SU-DHL-6 (cell line): ENCODE measurements around the gene COL7A1.

Experiments
- H2AFZ ChIP-seq: fragments of 200-600 bp; sonication (generic); 2 replicates; pipeline ENCODE4 v1.6.1; 2014; ENCODE audit warnings: low read depth, mild to moderate bottlenecking, moderate library complexity, mixed read lengths, antibody characterized with exemption, low read length; ENCODE audit not compliant: severe bottlenecking
- H3F3A ChIP-seq: fragments of 200-600 bp; shearing (Covaris generic); 2 replicates; pipeline ENCODE4 v1.6.0; 2016; ENCODE audit warnings: antibody characterized with exemption, mild to moderate bottlenecking; ENCODE audit not compliant: insufficient read depth
- H3K27ac ChIP-seq: fragments of 200-600 bp; sonication (generic); 2 replicates; pipeline ENCODE4 v1.5.1; 2016; ENCODE audit warnings: low read depth, mild to moderate bottlenecking, low read length, moderate library complexity, mixed read lengths
- H3K27me3 ChIP-seq: fragments of 200-600 bp; sonication (generic), shearing (Covaris generic); 2 replicates; pipeline ENCODE4 v1.6.0; 2014; ENCODE audit warnings: mild to moderate bottlenecking, low read length
- H3K36me3 ChIP-seq: fragments of 200-600 bp; sonication (generic); 2 replicates; pipeline ENCODE4 v1.6.1; 2014; ENCODE audit warnings: mild to moderate bottlenecking, low read length, mixed read lengths
- H3K4me2 ChIP-seq: fragments of 300-600, 200-600 bp; shearing (Covaris generic), sonication (generic); 2 replicates; pipeline ENCODE4 v1.6.0; 2014; ENCODE audit warnings: low read length, low read depth, mild to moderate bottlenecking; ENCODE audit not compliant: poor library complexity, severe bottlenecking
- H3K4me3 ChIP-seq: fragments of 200-600 bp; sonication (generic); 2 replicates; pipeline ENCODE4 v1.5.1; 2014; ENCODE audit warnings: antibody characterized with exemption, low read length, mild to moderate bottlenecking, mixed read lengths; ENCODE audit not compliant: insufficient read depth, poor library complexity, severe bottlenecking
- H3K79me2 ChIP-seq: fragments of 200-600 bp; sonication (generic); 2 replicates; pipeline ENCODE4 v1.6.1; 2014; ENCODE audit warnings: mild to moderate bottlenecking, low read length, moderate library complexity; ENCODE audit not compliant: insufficient read depth
- H3K9ac ChIP-seq: fragments of 200-600 bp; sonication (generic); 2 replicates; pipeline ENCODE4 v1.7.0; 2014; ENCODE audit warnings: mild to moderate bottlenecking, low read length
- H3K9me2 ChIP-seq: fragments of 200-600 bp; sonication (generic); replicated peaks from 2 replicates; pipeline ENCODE4 v1.6.1; 2014; ENCODE audit warnings: low read length; ENCODE audit not compliant: insufficient read depth
- H3K9me3 ChIP-seq: fragments of 200-600 bp; sonication (generic); 2 replicates; pipeline ENCODE4 v1.6.1; 2014; ENCODE audit warnings: low read length, mixed read lengths; ENCODE audit not compliant: insufficient read depth
- H4K20me1 ChIP-seq: fragments of 200-600 bp; sonication (generic); 2 replicates; pipeline ENCODE4 v1.6.1; 2014; ENCODE audit warnings: low read depth, mild to moderate bottlenecking, antibody characterized with exemption, low read length, moderate library complexity, mixed read lengths
- CTCF ChIP-seq: fragments of 200-600 bp; sonication (generic); IDR thresholded peaks from one replicate; pipeline ENCODE4 v1.5.1; 2017; ENCODE audit warnings: antibody characterized with exemption, mild to moderate bottlenecking, low read length, moderate library complexity; ENCODE audit not compliant: insufficient read depth, poor library complexity, severe bottlenecking
- EZH2phosphoT487 ChIP-seq: fragments of 200-600 bp; sonication (generic), shearing (Covaris generic); conservative IDR thresholded peaks from 2 replicates; pipeline ENCODE4 v1.6.1; 2018; ENCODE audit warnings: mild to moderate bottlenecking, antibody characterized with exemption, low read length, moderate library complexity, mixed read lengths

The COL7A1 gene

DNA sequence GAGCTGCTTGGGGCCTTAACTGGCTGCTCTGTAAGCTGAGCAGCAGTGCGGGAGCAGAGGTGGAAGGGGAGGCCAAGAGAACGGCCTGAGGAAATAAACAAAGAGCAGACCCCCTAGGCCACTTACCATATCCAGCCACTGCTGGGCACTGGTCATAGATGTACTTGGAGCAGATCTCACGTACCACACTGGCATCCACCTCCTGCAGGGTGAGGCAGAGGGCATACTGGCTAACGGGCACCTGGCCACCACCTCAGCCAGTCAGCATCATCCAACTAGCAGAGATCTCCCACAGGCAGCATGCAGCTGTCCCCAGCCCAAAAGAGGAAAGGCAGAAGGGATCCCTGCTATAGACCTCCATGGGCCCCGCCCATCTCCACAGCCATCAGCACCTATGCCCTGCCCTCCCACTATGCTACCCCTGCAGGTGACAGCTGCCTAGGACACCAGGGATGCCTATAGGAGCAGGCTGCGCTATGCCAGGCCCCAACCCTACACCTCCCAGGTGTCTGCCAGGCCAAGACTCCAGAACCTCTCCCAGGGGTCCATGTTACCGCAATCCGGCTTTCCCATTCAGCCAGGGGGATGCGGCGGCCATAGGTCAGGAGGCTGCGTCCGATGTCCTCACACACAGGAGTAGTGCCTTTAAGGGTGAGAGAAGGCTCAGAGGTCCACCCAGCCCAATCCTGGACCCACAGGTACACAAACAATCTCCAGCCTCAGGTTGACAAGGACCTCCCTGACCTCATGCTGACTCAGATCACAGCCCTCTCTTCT, 4.6 kb upstream of the COL7A1 start:
- no peak overlapping the region for H2AFZ ChIP-seq
- H3K4me2 ChIP-seq: no peak overlapping the region
- no peaks in the 10 kb centered on the region for H3K9me3 ChIP-seq
- H3K79me2 ChIP-seq: no peaks in the 10 kb centered on the region
- H3K36me3 ChIP-seq: no peaks in the 10 kb centered on the region; the same call in 1 of the 2 replicates
- H3K27ac ChIP-seq: no peak overlapping the region
- no peaks in the 10 kb centered on the region for H3K9me2 ChIP-seq
- no peak for TF ChIP-seq CTCF
- TF ChIP-seq EZH2phosphoT487: no peak
- H4K20me1 ChIP-seq: no peaks in the 10 kb centered on the region
- H3K4me3 ChIP-seq: no peak overlapping the region
- H3K9ac ChIP-seq: no peak overlapping the region
- no peaks in the 10 kb centered on the region for H3K27me3 ChIP-seq
- H3F3A ChIP-seq: no peaks in the 10 kb centered on the region

DNA sequence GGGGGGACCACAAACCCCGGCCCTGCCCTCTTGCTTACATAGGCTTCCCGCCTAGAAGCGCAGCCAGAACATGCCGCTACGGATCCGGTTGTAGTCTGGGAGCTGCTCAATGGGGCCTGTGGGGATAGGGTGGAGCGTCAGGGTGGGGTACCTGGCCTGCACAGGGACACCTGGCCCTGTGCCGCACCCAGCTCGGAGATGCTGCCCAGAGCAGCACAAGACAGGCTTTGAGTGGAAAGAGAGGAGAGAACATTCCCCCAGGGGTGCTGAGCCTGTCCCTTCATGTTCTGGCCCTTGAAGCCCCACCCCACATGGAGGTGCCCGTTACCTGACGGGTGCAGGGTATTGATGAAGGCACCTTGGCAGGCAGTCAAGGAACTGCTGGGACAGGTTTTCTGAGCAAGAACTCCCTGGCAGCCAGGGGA, 4.0 kb upstream of the COL7A1 start:
- no peaks in the 10 kb centered on the region; the same call in 1 of the 2 replicates for H3K36me3 ChIP-seq
- no peak overlapping the region for H3K9ac ChIP-seq
- no peaks in the 10 kb centered on the region for H3K9me3 ChIP-seq
- TF ChIP-seq CTCF (no peak), EZH2phosphoT487 (no peak)
- H4K20me1 ChIP-seq: no peaks in the 10 kb centered on the region
- H3K9me2 ChIP-seq: no peaks in the 10 kb centered on the region
- H3K79me2 ChIP-seq: no peaks in the 10 kb centered on the region
- H3F3A ChIP-seq: no peaks in the 10 kb centered on the region
- no peak overlapping the region for H3K4me2 ChIP-seq
- no peak overlapping the region for H3K27ac ChIP-seq
- no peak overlapping the region for H3K4me3 ChIP-seq
- no peaks in the 10 kb centered on the region for H3K27me3 ChIP-seq
- no peak overlapping the region for H2AFZ ChIP-seq

DNA sequence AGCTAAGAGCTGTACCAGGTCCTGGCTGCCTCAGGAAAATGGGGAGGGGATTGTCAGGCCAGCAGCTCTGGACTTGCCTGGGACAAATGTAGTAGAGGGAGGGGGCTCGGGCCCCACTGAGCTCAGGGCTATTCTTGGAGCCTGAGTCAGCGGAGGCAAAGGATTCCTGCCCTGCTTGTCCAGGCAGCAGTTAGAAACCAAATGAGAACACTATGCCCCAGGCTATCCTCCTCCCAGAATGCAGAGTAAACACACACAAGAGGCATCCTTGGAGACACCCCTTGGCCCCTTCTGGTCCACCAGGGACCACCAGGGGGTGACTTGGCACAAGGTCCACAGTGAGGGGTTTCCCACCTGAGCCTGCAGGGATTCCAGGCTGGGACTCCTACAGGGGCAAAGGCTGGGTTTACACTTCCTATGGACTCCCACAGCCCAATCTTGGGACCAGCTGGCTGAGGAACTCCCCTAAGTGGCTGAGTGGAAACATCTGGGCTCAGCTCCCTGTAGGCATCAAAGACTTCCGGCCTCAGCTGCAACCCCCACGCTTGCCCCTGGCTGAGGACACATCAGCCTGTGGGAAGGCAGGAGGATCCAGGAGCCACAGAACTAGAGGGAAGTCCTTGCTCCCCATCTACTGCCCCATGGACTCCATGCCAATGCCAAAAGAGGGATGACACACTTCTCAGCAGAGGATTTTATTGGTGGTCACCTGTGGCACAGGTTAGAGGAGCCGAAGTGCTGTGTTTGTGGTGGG, 3.4 kb upstream of the COL7A1 start:
- H3K4me3 ChIP-seq: no peak overlapping the region
- H3K4me2 ChIP-seq: no peak overlapping the region
- no peaks in the 10 kb centered on the region for H3K27me3 ChIP-seq
- no peaks in the 10 kb centered on the region; the same call in 1 of the 2 replicates for H3K36me3 ChIP-seq
- no peaks in the 10 kb centered on the region for H4K20me1 ChIP-seq
- H3K9me3 ChIP-seq: no peaks in the 10 kb centered on the region
- H3K9me2 ChIP-seq: no peaks in the 10 kb centered on the region
- no peak overlapping the region for H3K27ac ChIP-seq
- TF ChIP-seq EZH2phosphoT487: no peak
- no peak for TF ChIP-seq CTCF
- H3K79me2 ChIP-seq: no peaks in the 10 kb centered on the region
- no peak overlapping the region for H3K9ac ChIP-seq
- H2AFZ ChIP-seq: no peak overlapping the region
- H3F3A ChIP-seq: no peaks in the 10 kb centered on the region
